ENCODE results near the gene OR4C13. TPM values are rescaled to one million over a fixed set of nuclear protein-coding genes. Genes with fewer than 3 reads are reported as not detected.
"Not testable (repeated sequence)": the region's sequence is repeated elsewhere in the genome, so short reads cannot be mapped to it uniquely, and the experiment has no call there.

The OR4C13 gene
- not detected in 2 replicates for total RNA-seq (ENCODE audit: low replicate concordance)
- long read RNA-seq = 0 reads

- Mint-ChIP-seq H3K9me3 (peaks cover 5% of the 10 kb centered on the region), H3K27me3 (no peaks in the 10 kb centered on the region), H3K4me1 (ENCODE audit: unreplicated experiment) (no peaks in the 10 kb centered on the region), H3K27ac (no peak within 1 kb of the TSS), H3K4me3 (no peak within 1 kb of the TSS), H3K36me3 (no peaks in the 10 kb centered on the region)
- no peak for TF ChIP-seq CTCF (conservative IDR thresholded peaks at IDR 0.05)
- DNase-seq (ENCODE audit: extremely low spot score, unreplicated experiment) = no peak
Observed at GRCh38 chr11:49952091-49952490, at the start of gene OR4C13. Gene OR4C13, plus strand, starts transcription at chr11:49952391. Its CDS starts 32 bp downstream, at chr11:49952423.

- not testable (repeated sequence) for H3K4me3 Mint-ChIP-seq; DNase-seq (ENCODE audit: extremely low spot score, unreplicated experiment)
Observed at GRCh38 chr11:49911516-49911915, 40.7 kb upstream of the OR4C13 start.

GRCh38 chr11:49948701-49949100, 3.5 kb upstream of the OR4C13 start:
- not testable (repeated sequence) for H3K4me1 Mint-ChIP-seq (ENCODE audit: unreplicated experiment); H3K9me3 Mint-ChIP-seq; DNase-seq (ENCODE audit: extremely low spot score, unreplicated experiment); H3K27ac Mint-ChIP-seq; H3K27me3 Mint-ChIP-seq; H3K4me3 Mint-ChIP-seq; H3K36me3 Mint-ChIP-seq

More at GRCh38 chr11:49911516-49911915, 40.7 kb upstream of the OR4C13 start:
- not testable (repeated sequence) for H3K27ac Mint-ChIP-seq; H3K27me3 Mint-ChIP-seq; H3K4me1 Mint-ChIP-seq (ENCODE audit: unreplicated experiment); H3K9me3 Mint-ChIP-seq; H3K36me3 Mint-ChIP-seq

- not testable (repeated sequence) for H3K27ac Mint-ChIP-seq; H3K4me1 Mint-ChIP-seq (ENCODE audit: unreplicated experiment); H3K36me3 Mint-ChIP-seq; H3K27me3 Mint-ChIP-seq; H3K9me3 Mint-ChIP-seq; DNase-seq (ENCODE audit: extremely low spot score, unreplicated experiment); H3K4me3 Mint-ChIP-seq
Observed at GRCh38 chr11:49973439-49973838, 21.2 kb downstream of the OR4C13 start.

- H3K4me1 Mint-ChIP-seq (ENCODE audit: unreplicated experiment); H3K27ac Mint-ChIP-seq; H3K9me3 Mint-ChIP-seq; H3K36me3 Mint-ChIP-seq; H3K27me3 Mint-ChIP-seq; H3K4me3 Mint-ChIP-seq; DNase-seq (ENCODE audit: extremely low spot score, unreplicated experiment): not testable (repeated sequence)
Observed at GRCh38 chr11:49982435-49982834, 30.2 kb downstream of the OR4C13 start, which contains the start of gene OR4C12. Gene OR4C12, minus strand, starts transcription at chr11:49982535. Its CDS starts 34 bp downstream, at chr11:49982501.

GRCh38 chr11:49995565-49995964, 43.4 kb downstream of the OR4C13 start:
- peak; percentile 55 for TF ChIP-seq CTCF (conservative IDR thresholded peaks at IDR 0.05)
- H3K27ac Mint-ChIP-seq = no peak overlapping the region
- no peaks in the 10 kb centered on the region for H3K36me3 Mint-ChIP-seq
- H3K4me3 Mint-ChIP-seq = no peak overlapping the region
- no peaks in the 10 kb centered on the region for H3K9me3 Mint-ChIP-seq
- no peaks in the 10 kb centered on the region for H3K27me3 Mint-ChIP-seq
- H3K4me1 Mint-ChIP-seq (ENCODE audit: unreplicated experiment) = no peaks in the 10 kb centered on the region
- no peak for DNase-seq (ENCODE audit: extremely low spot score, unreplicated experiment)

Other genes with a start within 250 kb of the OR4C13 start
- gene OR4C12, start 30.1 kb downstream of the OR4C13 start, total RNA-seq (ENCODE audit: low replicate concordance) = not detected in 2 replicates
- not detected in 2 replicates for gene OR4C45, start 80.5 kb downstream of the OR4C13 start, total RNA-seq (ENCODE audit: low replicate concordance)

All from type B pancreatic cell (in vitro differentiated cells).